HS-5 (cell line): Measurements from ENCODE around the gene ACKR4.
A peak's percentile ranks its signal among the peaks of the same experiment; 100 is the strongest.
"Not testable (repeated sequence)": the region's sequence is repeated elsewhere in the genome, so short reads cannot be mapped to it uniquely, and the experiment has no call there.

Source experiments
- DNase-seq: peaks from one replicate; pipeline ENCODE4 v3.0.0-alpha.2; 2012; ENCODE audit warnings: low read depth

Gene ACKR4

GRCh38 chr3:132596816-132597433 is at the start of gene ACKR4:
TSS of gene ACKR4 (plus strand) at chr3:132597270. CDS start at chr3:132600398, 3,128 bp downstream.
- no peak for DNase-seq

- no peak for DNase-seq
Observed at GRCh38 chr3:132549169-132549568, 47.9 kb upstream of the ACKR4 start.

- DNase-seq: peak; percentile 82
Observed at GRCh38 chr3:132549890-132550578, 47.0 kb upstream of the ACKR4 start.

GRCh38 chr3:132550579-132551305 is 46.3 kb upstream of the ACKR4 start:
- DNase-seq: no peak

- no peak for DNase-seq
Observed at GRCh38 chr3:132553826-132554225, 43.2 kb upstream of the ACKR4 start.

- DNase-seq: no peak
Observed at GRCh38 chr3:132554437-132554836, 42.6 kb upstream of the ACKR4 start.

- no peak for DNase-seq
Observed at GRCh38 chr3:132555306-132556035, 41.6 kb upstream of the ACKR4 start.

- not testable (repeated sequence) for DNase-seq
Observed at GRCh38 chr3:132556036-132556386, 41.1 kb upstream of the ACKR4 start.

GRCh38 chr3:132556508-132557159 is 40.4 kb upstream of the ACKR4 start:
- no peak for DNase-seq

GRCh38 chr3:132561003-132561402 is 36.1 kb upstream of the ACKR4 start:
- DNase-seq: no peak

- DNase-seq: no peak
Observed at GRCh38 chr3:132563420-132564069, 33.5 kb upstream of the ACKR4 start.

GRCh38 chr3:132564070-132564465 is 33.0 kb upstream of the ACKR4 start:
- no peak for DNase-seq

- no peak for DNase-seq
Observed at GRCh38 chr3:132568422-132568821, 28.6 kb upstream of the ACKR4 start.

GRCh38 chr3:132569153-132569552 is 27.9 kb upstream of the ACKR4 start:
- no peak for DNase-seq

GRCh38 chr3:132569580-132569979 is 27.5 kb upstream of the ACKR4 start:
- no peak for DNase-seq

- DNase-seq: no peak
Observed at GRCh38 chr3:132570016-132570415, 27.1 kb upstream of the ACKR4 start.

GRCh38 chr3:132573797-132574211 is 23.3 kb upstream of the ACKR4 start:
- no peak for DNase-seq

GRCh38 chr3:132587401-132587800 is 9.7 kb upstream of the ACKR4 start:
- no peak for DNase-seq

- no peak for DNase-seq
Observed at GRCh38 chr3:132592216-132592615, 4.9 kb upstream of the ACKR4 start.

GRCh38 chr3:132593241-132593946 is 3.7 kb upstream of the ACKR4 start:
- no peak for DNase-seq

- peak; percentile 63 for DNase-seq
Observed at GRCh38 chr3:132593947-132594323, 3.1 kb upstream of the ACKR4 start.
